Liver (tissue), 9 donors: ENCODE results near the gene FSIP1. TPM values are rescaled to one million over a fixed set of nuclear protein-coding genes. Genes with fewer than 3 reads are reported as not detected.

Experiments
- DNase-seq: peaks from one replicate; pipeline ENCODE4 v3.0.0-alpha.2; 2017; ENCODE audit warnings: low spot score
- H3K27ac ChIP-seq, 2 donors: one replicate each; pipeline ENCODE4 v1.7.0; 2013; ENCODE audit warnings: inconsistent platforms in 2 of 2, low read length in 2 of 2, control low read depth in 1 of 2, low read depth in 1 of 2, mild to moderate bottlenecking in 1 of 2
- H3K27me3 ChIP-seq, 4 donors: one replicate each; pipeline versions ENCODE4 v1.6.1 to v1.7.0; 2013; ENCODE audit warnings: low read length in 3 of 4, inconsistent platforms in 1 of 4, mild to moderate bottlenecking in 1 of 4, moderate library complexity in 1 of 4; ENCODE audit not compliant: control insufficient read depth in 4 of 4, insufficient read depth in 4 of 4
- H3K36me3 ChIP-seq, 4 donors: one replicate each; pipeline versions ENCODE4 v1.6.1 to v1.7.0; 2013; ENCODE audit warnings: low read length in 3 of 4, mild to moderate bottlenecking in 3 of 4, low read depth in 1 of 4, moderate library complexity in 1 of 4; ENCODE audit not compliant: control insufficient read depth in 4 of 4, insufficient read depth in 3 of 4
- H3K4me1 ChIP-seq, 4 donors: one replicate each; pipeline versions ENCODE4 v1.6.1 to v1.7.0; 2013; ENCODE audit warnings: low read length in 3 of 4, mild to moderate bottlenecking in 3 of 4, moderate library complexity in 1 of 4; ENCODE audit not compliant: control insufficient read depth in 4 of 4, insufficient read depth in 4 of 4
- H3K4me3 ChIP-seq, 3 donors: one replicate each; pipeline versions ENCODE4 v1.6.1 to v1.7.0; 2013; ENCODE audit warnings: low read length in 3 of 3, control low read depth in 1 of 3, low read depth in 1 of 3, mild to moderate bottlenecking in 1 of 3
- H3K9ac ChIP-seq, 2 donors: one replicate each; pipeline ENCODE4 v1.7.0; 2013; ENCODE audit warnings: low read length in 2 of 2, mild to moderate bottlenecking in 2 of 2, moderate library complexity in 2 of 2, control low read depth in 1 of 2, low read depth in 1 of 2
- H3K9me3 ChIP-seq, 4 donors: one replicate each; pipeline versions ENCODE4 v1.6.1 to v1.7.0; 2013; ENCODE audit warnings: low read length in 3 of 4; ENCODE audit not compliant: control insufficient read depth in 4 of 4
- EGR1 ChIP-seq, 2 donors: IDR thresholded peaks; 2 replicates each; pipeline ENCODE4 v1.6.1; 2016 to 2018; ENCODE audit warnings: antibody characterized with exemption in 2 of 2, low read depth in 2 of 2
- FOXA1 ChIP-seq: IDR thresholded peaks from 2 replicates; pipeline ENCODE4 v1.6.1; 2016; ENCODE audit warnings: antibody characterized with exemption
- FOXA2 ChIP-seq: IDR thresholded peaks from 2 replicates; pipeline ENCODE4 v1.6.1; 2016; ENCODE audit warnings: antibody characterized with exemption
- GABPA ChIP-seq, 2 donors: IDR thresholded peaks in 1 of 2; conservative IDR thresholded peaks in 1 of 2; 2 replicates each; pipeline ENCODE4 v1.6.1; 2016; ENCODE audit warnings: antibody characterized with exemption in 2 of 2, mild to moderate bottlenecking in 1 of 2, moderate library complexity in 1 of 2
- HNF4A ChIP-seq, 2 donors: conservative IDR thresholded peaks; 2 replicates each; pipeline ENCODE4 v1.6.1; 2016; ENCODE audit warnings: antibody characterized with exemption in 2 of 2, mild to moderate bottlenecking in 2 of 2
- HNF4G ChIP-seq: IDR thresholded peaks from 2 replicates; pipeline ENCODE4 v1.6.1; 2016; ENCODE audit warnings: antibody characterized with exemption
- JUND ChIP-seq, 2 donors: IDR thresholded peaks; 2 replicates each; pipeline ENCODE4 v1.6.1; 2016; ENCODE audit warnings: antibody characterized with exemption in 2 of 2
- NR2F2 ChIP-seq: IDR thresholded peaks from 2 replicates; pipeline ENCODE4 v1.6.1; 2016; ENCODE audit warnings: antibody characterized with exemption
- RAD21 ChIP-seq, 2 donors: IDR thresholded peaks; 2 replicates each; pipeline ENCODE4 v1.6.1; 2016; ENCODE audit warnings: antibody characterized with exemption in 2 of 2, mild to moderate bottlenecking in 2 of 2
- RXRA ChIP-seq, 2 donors: IDR thresholded peaks; 2 replicates each; pipeline ENCODE4 v1.6.1; 2017 to 2018; ENCODE audit warnings: antibody characterized with exemption in 2 of 2, mild to moderate bottlenecking in 1 of 2
- SP1 ChIP-seq: IDR thresholded peaks from 2 replicates; pipeline ENCODE4 v1.6.1; 2018; ENCODE audit warnings: antibody characterized with exemption, mild to moderate bottlenecking
- TAF1 ChIP-seq: conservative IDR thresholded peaks from 2 replicates; pipeline ENCODE4 v1.6.1; 2016; ENCODE audit warnings: antibody characterized with exemption, mild to moderate bottlenecking
- YY1 ChIP-seq: IDR thresholded peaks from 2 replicates; pipeline ENCODE4 v1.6.1; 2016; ENCODE audit warnings: antibody characterized with exemption, mild to moderate bottlenecking
- WGBS: extraction: QIAGEN DNeasy Blood & Tissue Kit; methylation state at CpG from one replicate; pipeline ENCODE4 v1.1.7; 2013; 5-methylcytosine and 5-hydroxymethylcytosine counted together
- polyA plus RNA-seq, 2 donors: library from polyadenylated mRNA; stranded (reverse) in 1 of 2; unstranded in 1 of 2; fragments of 200-250 nt in 1 of 2; fragments of >200 nt in 1 of 2; fragmentation: Nextera tagmentation in 1 of 2; extraction: Ambion mirVana in 1 of 2; gene quantifications; one replicate each; pipeline versions ENCODE4 v1.2.1 to v1.2.3, GENCODE V29; 2013 to 2015
- total RNA-seq, 2 donors: library from RNA; depleted of rRNA; stranded (reverse); fragments of >200 nt; gene quantifications; one replicate each; pipeline ENCODE4 v1.2.3, GENCODE V29; 2014
- TF ChIP-seq, protein P1 (sequence below): IDR thresholded peaks from 2 replicates; pipeline ENCODE4 v1.6.1; 2016; ENCODE audit warnings: antibody characterized with exemption
- TF ChIP-seq, protein P2 (sequence below): IDR thresholded peaks from 2 replicates; pipeline ENCODE4 v1.6.1; 2016; ENCODE audit warnings: antibody characterized with exemption, mild to moderate bottlenecking
- TF ChIP-seq, protein P3 (sequence below): IDR thresholded peaks from 2 replicates; pipeline ENCODE4 v1.6.1; 2016; ENCODE audit warnings: antibody characterized with exemption
- TF ChIP-seq, protein P4 (sequence below): IDR thresholded peaks from 2 replicates; pipeline ENCODE4 v1.6.1; 2016; ENCODE audit warnings: antibody characterized with exemption
- TF ChIP-seq, protein P5 (sequence below): fragments of 150-350 bp; IDR thresholded peaks from 2 replicates; pipeline ENCODE4 v1.5.1; 2017; ENCODE audit warnings: improper control_type of control experiment, low read depth, low read length; ENCODE audit not compliant: missing input control
- donor health status: healthy.
- donor health status: healthy.
- donor health status: healthy.
- donor health status: healthy.
- donor health status: healthy.

FSIP1 gene
- total and polyA plus RNA-seq, 4 donors = 0.05 to 0.29 (median 0.13) TPM

DNA sequence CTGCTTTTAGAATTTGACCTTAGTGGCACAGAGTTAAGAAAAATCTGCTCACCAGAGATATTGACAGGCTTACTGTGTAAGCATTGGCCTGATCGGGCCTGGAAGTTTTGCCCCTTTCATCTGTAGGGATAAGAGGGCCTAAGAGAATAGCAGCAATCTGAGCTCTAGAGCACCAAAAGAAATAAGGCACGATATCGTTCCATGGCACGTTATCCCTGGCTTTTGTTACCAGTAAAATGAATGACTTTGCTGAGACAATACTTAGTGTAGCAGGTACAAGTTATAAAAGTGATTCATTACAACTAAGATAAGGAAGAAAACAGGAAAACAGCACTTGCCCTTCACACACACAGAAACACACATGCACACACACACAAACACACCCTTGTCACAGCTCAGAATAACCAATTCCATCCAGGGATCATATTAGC is 196.8 kb downstream of the FSIP1 start (continued):
- TF ChIP-seq, protein P1, sequence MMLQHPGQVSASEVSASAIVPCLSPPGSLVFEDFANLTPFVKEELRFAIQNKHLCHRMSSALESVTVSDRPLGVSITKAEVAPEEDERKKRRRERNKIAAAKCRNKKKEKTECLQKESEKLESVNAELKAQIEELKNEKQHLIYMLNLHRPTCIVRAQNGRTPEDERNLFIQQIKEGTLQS = no peak
- TF ChIP-seq FOXA2 (no peak), HNF4G (no peak), YY1 (no peak), RAD21 (IDR thresholded peaks at IDR 0.05) (no peak), HNF4A (conservative IDR thresholded peaks at IDR 0.05) (no peak), GABPA (IDR thresholded peaks at IDR 0.05 in 1 of 2, conservative IDR thresholded peaks at IDR 0.05 in 1 of 2) (no peak), NR2F2 (no peak), RXRA (IDR thresholded peaks at IDR 0.05) (no peak)

DNA sequence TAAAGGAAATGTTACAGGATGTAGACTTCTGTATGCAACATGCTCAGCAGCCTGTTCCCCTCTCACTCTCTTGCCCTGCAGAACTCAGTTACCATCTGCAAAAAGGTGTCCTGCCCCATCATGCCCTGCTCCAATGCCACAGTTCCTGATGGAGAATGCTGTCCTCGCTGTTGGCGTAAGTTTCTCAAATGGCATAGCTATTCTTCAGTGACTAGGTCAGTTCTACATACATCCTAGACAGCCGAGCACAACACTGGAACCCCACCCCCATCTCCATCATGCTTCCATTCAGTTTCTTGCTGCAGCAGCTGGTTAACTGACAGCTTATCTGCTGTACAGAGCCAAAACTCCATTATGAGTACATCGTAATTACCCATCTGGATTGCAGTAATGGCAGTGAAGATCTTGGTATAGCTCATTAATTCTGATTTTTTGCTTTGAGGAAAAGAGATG is 197.2 kb downstream of the FSIP1 start:
- H3K27me3 ChIP-seq = no peaks in the 10 kb centered on the region
- no peak overlapping the region for H3K27ac ChIP-seq
- no peak overlapping the region for H3K4me3 ChIP-seq
- TF ChIP-seq, protein P2, sequence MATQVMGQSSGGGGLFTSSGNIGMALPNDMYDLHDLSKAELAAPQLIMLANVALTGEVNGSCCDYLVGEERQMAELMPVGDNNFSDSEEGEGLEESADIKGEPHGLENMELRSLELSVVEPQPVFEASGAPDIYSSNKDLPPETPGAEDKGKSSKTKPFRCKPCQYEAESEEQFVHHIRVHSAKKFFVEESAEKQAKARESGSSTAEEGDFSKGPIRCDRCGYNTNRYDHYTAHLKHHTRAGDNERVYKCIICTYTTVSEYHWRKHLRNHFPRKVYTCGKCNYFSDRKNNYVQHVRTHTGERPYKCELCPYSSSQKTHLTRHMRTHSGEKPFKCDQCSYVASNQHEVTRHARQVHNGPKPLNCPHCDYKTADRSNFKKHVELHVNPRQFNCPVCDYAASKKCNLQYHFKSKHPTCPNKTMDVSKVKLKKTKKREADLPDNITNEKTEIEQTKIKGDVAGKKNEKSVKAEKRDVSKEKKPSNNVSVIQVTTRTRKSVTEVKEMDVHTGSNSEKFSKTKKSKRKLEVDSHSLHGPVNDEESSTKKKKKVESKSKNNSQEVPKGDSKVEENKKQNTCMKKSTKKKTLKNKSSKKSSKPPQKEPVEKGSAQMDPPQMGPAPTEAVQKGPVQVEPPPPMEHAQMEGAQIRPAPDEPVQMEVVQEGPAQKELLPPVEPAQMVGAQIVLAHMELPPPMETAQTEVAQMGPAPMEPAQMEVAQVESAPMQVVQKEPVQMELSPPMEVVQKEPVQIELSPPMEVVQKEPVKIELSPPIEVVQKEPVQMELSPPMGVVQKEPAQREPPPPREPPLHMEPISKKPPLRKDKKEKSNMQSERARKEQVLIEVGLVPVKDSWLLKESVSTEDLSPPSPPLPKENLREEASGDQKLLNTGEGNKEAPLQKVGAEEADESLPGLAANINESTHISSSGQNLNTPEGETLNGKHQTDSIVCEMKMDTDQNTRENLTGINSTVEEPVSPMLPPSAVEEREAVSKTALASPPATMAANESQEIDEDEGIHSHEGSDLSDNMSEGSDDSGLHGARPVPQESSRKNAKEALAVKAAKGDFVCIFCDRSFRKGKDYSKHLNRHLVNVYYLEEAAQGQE = no peak
- TF ChIP-seq, protein P3, sequence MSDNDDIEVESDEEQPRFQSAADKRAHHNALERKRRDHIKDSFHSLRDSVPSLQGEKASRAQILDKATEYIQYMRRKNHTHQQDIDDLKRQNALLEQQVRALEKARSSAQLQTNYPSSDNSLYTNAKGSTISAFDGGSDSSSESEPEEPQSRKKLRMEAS = no peak
- no peak for TF ChIP-seq EGR1 (IDR thresholded peaks at IDR 0.05; ENCODE audit: low read depth in 2 of 2)
- TF ChIP-seq FOXA2 = no peak
- TF ChIP-seq SP1 = no peak
- TF ChIP-seq RXRA (IDR thresholded peaks at IDR 0.05) = no peak
- no peak for TF ChIP-seq GABPA (IDR thresholded peaks at IDR 0.05 in 1 of 2, conservative IDR thresholded peaks at IDR 0.05 in 1 of 2)
- no peak for TF ChIP-seq TAF1
- TF ChIP-seq, protein P4, sequence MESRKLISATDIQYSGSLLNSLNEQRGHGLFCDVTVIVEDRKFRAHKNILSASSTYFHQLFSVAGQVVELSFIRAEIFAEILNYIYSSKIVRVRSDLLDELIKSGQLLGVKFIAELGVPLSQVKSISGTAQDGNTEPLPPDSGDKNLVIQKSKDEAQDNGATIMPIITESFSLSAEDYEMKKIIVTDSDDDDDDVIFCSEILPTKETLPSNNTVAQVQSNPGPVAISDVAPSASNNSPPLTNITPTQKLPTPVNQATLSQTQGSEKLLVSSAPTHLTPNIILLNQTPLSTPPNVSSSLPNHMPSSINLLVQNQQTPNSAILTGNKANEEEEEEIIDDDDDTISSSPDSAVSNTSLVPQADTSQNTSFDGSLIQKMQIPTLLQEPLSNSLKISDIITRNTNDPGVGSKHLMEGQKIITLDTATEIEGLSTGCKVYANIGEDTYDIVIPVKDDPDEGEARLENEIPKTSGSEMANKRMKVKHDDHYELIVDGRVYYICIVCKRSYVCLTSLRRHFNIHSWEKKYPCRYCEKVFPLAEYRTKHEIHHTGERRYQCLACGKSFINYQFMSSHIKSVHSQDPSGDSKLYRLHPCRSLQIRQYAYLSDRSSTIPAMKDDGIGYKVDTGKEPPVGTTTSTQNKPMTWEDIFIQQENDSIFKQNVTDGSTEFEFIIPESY = no peak
- no peak for TF ChIP-seq RAD21 (IDR thresholded peaks at IDR 0.05)
- TF ChIP-seq FOXA1 = no peak
- TF ChIP-seq HNF4A (conservative IDR thresholded peaks at IDR 0.05) = no peak
- TF ChIP-seq NR2F2 = no peak
- TF ChIP-seq, protein P1 = no peak
- TF ChIP-seq YY1 = no peak
- TF ChIP-seq HNF4G = no peak
- no peak for TF ChIP-seq JUND (IDR thresholded peaks at IDR 0.05)
- TF ChIP-seq, protein P5, sequence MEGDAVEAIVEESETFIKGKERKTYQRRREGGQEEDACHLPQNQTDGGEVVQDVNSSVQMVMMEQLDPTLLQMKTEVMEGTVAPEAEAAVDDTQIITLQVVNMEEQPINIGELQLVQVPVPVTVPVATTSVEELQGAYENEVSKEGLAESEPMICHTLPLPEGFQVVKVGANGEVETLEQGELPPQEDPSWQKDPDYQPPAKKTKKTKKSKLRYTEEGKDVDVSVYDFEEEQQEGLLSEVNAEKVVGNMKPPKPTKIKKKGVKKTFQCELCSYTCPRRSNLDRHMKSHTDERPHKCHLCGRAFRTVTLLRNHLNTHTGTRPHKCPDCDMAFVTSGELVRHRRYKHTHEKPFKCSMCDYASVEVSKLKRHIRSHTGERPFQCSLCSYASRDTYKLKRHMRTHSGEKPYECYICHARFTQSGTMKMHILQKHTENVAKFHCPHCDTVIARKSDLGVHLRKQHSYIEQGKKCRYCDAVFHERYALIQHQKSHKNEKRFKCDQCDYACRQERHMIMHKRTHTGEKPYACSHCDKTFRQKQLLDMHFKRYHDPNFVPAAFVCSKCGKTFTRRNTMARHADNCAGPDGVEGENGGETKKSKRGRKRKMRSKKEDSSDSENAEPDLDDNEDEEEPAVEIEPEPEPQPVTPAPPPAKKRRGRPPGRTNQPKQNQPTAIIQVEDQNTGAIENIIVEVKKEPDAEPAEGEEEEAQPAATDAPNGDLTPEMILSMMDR = no peak
- peaks cover 0 to 55% (median 22%) of the 10 kb centered on the region in 4 donors for H3K36me3 ChIP-seq
- no peak for DNase-seq
- no peak overlapping the region for H3K9ac ChIP-seq
- 82% methylated on average over 4 of the region's 4 CpGs for WGBS
- peaks cover 6 to 60% (median 37%) of the 10 kb centered on the region in 4 donors for H3K4me1 ChIP-seq
- no peaks in the 10 kb centered on the region for H3K9me3 ChIP-seq
